H1 (cell line): ENCODE data around the gene SCN4A. TPM values are rescaled to one million over a fixed set of nuclear protein-coding genes. Genes with fewer than 3 reads are reported as not detected.

ENCODE experiments used
- CTCF ChIA-PET: fragments of 300-600 bp; sonication (Branson Sonifier 250); formaldehyde crosslinking; loops from one replicate; lab custom pipeline; 2021; ENCODE audit not compliant: partially characterized antibody; lab: Charles Lee
- POLR2A ChIA-PET: fragments of 300-600 bp; sonication (Branson Sonifier 250); formaldehyde crosslinking; loops from one replicate; lab custom pipeline; 2021; ENCODE audit warnings: inconsistent platforms; ENCODE audit not compliant: partially characterized antibody; lab: Charles Lee
- DNase-seq, 2 experiments: peaks; one replicate each; pipeline versions ENCODE4 v3.0.0 to v3.0.0-alpha.2; 2010 to 2022; ENCODE audit warnings: low spot score in 2 of 2, low read depth in 1 of 2, mixed read lengths in 1 of 2
- FAIRE-seq: peaks from 2 replicates; lab custom pipeline; 2011; peaks lifted over from hg19 to GRCh38; lab: Jason Lieb, UNC
- H2AFZ ChIP-seq: 2 replicates; pipeline ENCODE4 v1.8.1; 2012; ENCODE audit warnings: low read length, inconsistent platforms
- H2AK5ac ChIP-seq: 2 replicates; pipeline ENCODE4 v1.6.1; 2013; ENCODE audit warnings: low read depth, low read length
- H2BK120ac ChIP-seq: replicated peaks from 2 replicates; pipeline ENCODE3; 2013; ENCODE audit warnings: low read depth, low read length, inconsistent platforms
- H2BK12ac ChIP-seq: 2 replicates; pipeline ENCODE4 v1.6.1; 2013; ENCODE audit warnings: low read depth, low read length
- H2BK15ac ChIP-seq: 2 replicates; pipeline ENCODE4 v1.6.1; 2013; ENCODE audit warnings: low read length
- H2BK20ac ChIP-seq: 2 replicates; pipeline ENCODE4 v1.6.1; 2013; ENCODE audit warnings: low read length
- H2BK5ac ChIP-seq: 2 replicates; pipeline ENCODE4 v1.6.1; 2013; ENCODE audit warnings: low read depth, low read length
- H3K14ac ChIP-seq: 2 replicates; pipeline ENCODE4 v1.6.1; 2013; ENCODE audit warnings: inconsistent platforms; ENCODE audit not compliant: insufficient read length
- H3K18ac ChIP-seq: 2 replicates; pipeline ENCODE4 v1.6.1; 2013; ENCODE audit warnings: low read length; ENCODE audit errors: extremely low read depth
- H3K23ac ChIP-seq: 2 replicates; pipeline ENCODE4 v1.6.1; 2013; ENCODE audit warnings: inconsistent platforms; ENCODE audit not compliant: insufficient read length
- H3K23me2 ChIP-seq: 2 replicates; pipeline ENCODE4 v1.6.1; 2013; ENCODE audit warnings: low read depth, low read length
- H3K27ac ChIP-seq: 2 replicates; pipeline ENCODE4 v1.6.1; 2011; ENCODE audit warnings: low read depth, low read length, inconsistent platforms
- H3K27me3 ChIP-seq, 4 experiments: replicated peaks in 1 of 4; 1 replicate in 1 of 4; 2 replicates in 3 of 4; pipeline versions ENCODE4 v1.6.1 to v1.8.1; 2011 to 2013; ENCODE audit warnings: low read length in 3 of 4, mild to moderate bottlenecking in 3 of 4, inconsistent platforms in 2 of 4, mixed read lengths in 2 of 4, moderate library complexity in 1 of 4; ENCODE audit not compliant: control insufficient read depth in 3 of 4, insufficient read depth in 3 of 4; ENCODE audit errors: extremely low read depth in 1 of 4
- H3K36me3 ChIP-seq, 4 experiments: 2 replicates each; pipeline versions ENCODE4 v1.6.1 to v1.8.1; 2011 to 2013; ENCODE audit warnings: mild to moderate bottlenecking in 4 of 4, low read length in 3 of 4, moderate library complexity in 2 of 4, control low read depth in 1 of 4, inconsistent platforms in 1 of 4; ENCODE audit not compliant: insufficient read depth in 4 of 4, control insufficient read depth in 2 of 4
- H3K4ac ChIP-seq: replicated peaks from 2 replicates; pipeline ENCODE3; 2013; ENCODE audit warnings: low read length, low read depth, mixed read lengths, inconsistent platforms; ENCODE audit not compliant: insufficient read length
- H3K4me1 ChIP-seq, 4 experiments: replicated peaks in 1 of 4; 1 replicate in 1 of 4; 2 replicates in 3 of 4; pipeline versions ENCODE4 v1.6.1 to v1.8.1; 2011 to 2013; ENCODE audit warnings: low read length in 3 of 4, inconsistent platforms in 2 of 4, mixed read lengths in 1 of 4; ENCODE audit not compliant: insufficient read depth in 4 of 4, control insufficient read depth in 3 of 4
- H3K4me2 ChIP-seq, 2 experiments: 2 replicates each; pipeline versions ENCODE4 v1.6.1 to v1.8.1; 2011 to 2013; ENCODE audit warnings: low read depth in 2 of 2, low read length in 2 of 2, control low read depth in 1 of 2, inconsistent platforms in 1 of 2, mild to moderate bottlenecking in 1 of 2; ENCODE audit not compliant: insufficient read depth in 1 of 2
- H3K4me3 ChIP-seq, 4 experiments: fragments of 200-600, 300-600 bp in 1 of 4; sonication (generic), shearing (Covaris generic), sonication (Bioruptor Twin) in 1 of 4; 2 replicates each; pipeline versions ENCODE4 v1.5.1 to v1.8.1; 2011 to 2016; ENCODE audit warnings: low read length in 4 of 4, low read depth in 3 of 4, control low read depth in 2 of 4, inconsistent platforms in 2 of 4, mild to moderate bottlenecking in 2 of 4, mixed read lengths in 1 of 4, moderate library complexity in 1 of 4; ENCODE audit not compliant: insufficient read depth in 2 of 4; ENCODE audit errors: extremely low read depth in 1 of 4
- H3K56ac ChIP-seq: replicated peaks from 2 replicates; pipeline ENCODE3; 2013; ENCODE audit warnings: low read depth, mild to moderate bottlenecking, mixed read lengths, low read length, inconsistent platforms; ENCODE audit not compliant: insufficient read length
- H3K79me1 ChIP-seq: 2 replicates; pipeline ENCODE4 v1.6.1; 2013; ENCODE audit warnings: low read depth, low read length, control low read depth
- H3K79me2 ChIP-seq, 2 experiments: 2 replicates each; pipeline versions ENCODE4 v1.6.1 to v1.8.1; 2012 to 2013; ENCODE audit warnings: low read length in 2 of 2, mild to moderate bottlenecking in 2 of 2, inconsistent platforms in 1 of 2; ENCODE audit not compliant: insufficient read depth in 2 of 2, control insufficient read depth in 1 of 2
- H3K9ac ChIP-seq, 4 experiments: replicated peaks in 1 of 4; 1 replicate in 1 of 4; 2 replicates in 3 of 4; pipeline versions ENCODE4 v1.6.1 to v1.8.1; 2011 to 2013; ENCODE audit warnings: low read depth in 3 of 4, low read length in 3 of 4, control low read depth in 2 of 4, mild to moderate bottlenecking in 2 of 4, moderate library complexity in 2 of 4, inconsistent platforms in 1 of 4; ENCODE audit errors: extremely low read depth in 1 of 4
- H3K9me3 ChIP-seq, 2 experiments: 2 replicates each; pipeline versions ENCODE4 v1.6.1 to v1.8.1; 2012 to 2013; ENCODE audit warnings: mild to moderate bottlenecking in 2 of 2, moderate library complexity in 2 of 2, control low read depth in 1 of 2, inconsistent platforms in 1 of 2, low read depth in 1 of 2, low read length in 1 of 2, mixed read lengths in 1 of 2; ENCODE audit not compliant: insufficient read depth in 2 of 2
- H4K20me1 ChIP-seq, 2 experiments: replicated peaks in 1 of 2; 2 replicates each; pipeline versions ENCODE3 to v1.8.1; 2011 to 2013; ENCODE audit warnings: inconsistent platforms in 2 of 2, low read length in 2 of 2, mild to moderate bottlenecking in 1 of 2; ENCODE audit not compliant: insufficient read depth in 2 of 2, control insufficient read depth in 1 of 2
- H4K5ac ChIP-seq: 2 replicates; pipeline ENCODE4 v1.6.1; 2013; ENCODE audit warnings: low read length, low read depth, mixed read lengths, inconsistent platforms; ENCODE audit not compliant: insufficient read length
- H4K8ac ChIP-seq: 2 replicates; pipeline ENCODE4 v1.8.0; 2013; ENCODE audit warnings: mild to moderate bottlenecking, moderate library complexity, low read length, inconsistent platforms; ENCODE audit not compliant: insufficient read depth; ENCODE audit errors: extremely low read depth
- H4K91ac ChIP-seq: replicated peaks from 2 replicates; pipeline ENCODE3; 2013; ENCODE audit warnings: low read length, mixed read lengths, inconsistent platforms; ENCODE audit not compliant: insufficient read length
- CHD2 ChIP-seq: IDR thresholded peaks from 2 replicates; pipeline ENCODE4 v1.6.1; 2012; ENCODE audit warnings: low read length, improper control_type of control experiment
- EGR1 ChIP-seq: IDR thresholded peaks from 2 replicates; pipeline ENCODE4 v1.6.1; 2011; ENCODE audit warnings: low read depth, low read length, borderline replicate concordance
- GTF2F1 ChIP-seq: IDR thresholded peaks from 2 replicates; pipeline ENCODE4 v1.6.1; 2012; ENCODE audit warnings: low read depth, low read length, improper control_type of control experiment, borderline replicate concordance
- RXRA ChIP-seq: IDR thresholded peaks from 2 replicates; pipeline ENCODE4 v1.6.1; 2011; ENCODE audit warnings: low read depth, mild to moderate bottlenecking, low read length, moderate library complexity; ENCODE audit not compliant: insufficient read depth
- TCF12 ChIP-seq: IDR thresholded peaks from 2 replicates; pipeline ENCODE4 v1.6.1; 2011; ENCODE audit warnings: low read depth, mild to moderate bottlenecking, low read length
- WGBS, 2 experiments: shearing (Covaris generic) in 1 of 2; methylation state at CpG; one replicate each; pipeline versions ENCODE4 v1.1.6 to v1.1.7; 2013 to 2015; ENCODE audit warnings: low lambda C conversion rate in 2 of 2, mixed read lengths in 2 of 2, inconsistent platforms in 1 of 2, low coverage in 1 of 2, missing lambda C conversion rate in 1 of 2; ENCODE audit not compliant: insufficient replicate concordance in 2 of 2, insufficient coverage in 1 of 2, insufficient read length in 1 of 2; ENCODE audit errors: extremely low coverage in 1 of 2, missing lambda C conversion rate in 1 of 2; 5-methylcytosine and 5-hydroxymethylcytosine counted together
- polyA plus RNA-seq, 7 experiments: library from polyadenylated mRNA; depleted of rRNA in 3 of 7; stranded (reverse) in 5 of 7; unstranded in 2 of 7; fragments of >200 nt in 5 of 7; fragments of 200-250 nt in 2 of 7; gene quantifications; 1 replicate in 5 of 7; 2 replicates in 1 of 7; 4 replicates in 1 of 7; pipeline versions ENCODE4 v1.2.1 to v1.2.3, GENCODE V29; 2011 to 2013; ENCODE audit warnings: missing spikeins in 2 of 7, mixed read lengths in 2 of 7
- total RNA-seq: library from RNA; stranded (reverse); fragmentation: NEBNext Ultra II Directional; extraction: Animal tissue kit (Norgen Biotek cat#: 25700); gene quantifications from 2 replicates; pipeline ENCODE4 v1.2.1, GENCODE V29; 2021

Gene SCN4A
- total and polyA plus RNA-seq, 2 of the 8 experiments (the other 6 are each of a cell fraction or from before 2014, with no cell fraction given) = 5.0 to 8.5 TPM

- Histone ChIP-seq H2BK12ac (no peak overlapping the region), H3K4ac (no peak overlapping the region), H2AK5ac (no peak overlapping the region), H3K4me1 (peaks cover 0 to 12% (median 5%) of the 10 kb centered on the region in 4 experiments; a peak in 4 of 7 replicates), H2BK15ac (no peak overlapping the region), H3K79me2 (no peaks in the 10 kb centered on the region), H3K56ac (no peak overlapping the region), H2BK5ac (no peak overlapping the region), H3K9ac (no peak overlapping the region), H3K36me3 (no peaks in the 10 kb centered on the region), H2BK20ac (no peak overlapping the region), H3K79me1 (no peaks in the 10 kb centered on the region), H4K5ac (no peak overlapping the region), H2AFZ (no peak overlapping the region), H3K23ac (no peak overlapping the region), H3K18ac (no peak overlapping the region), H3K27ac (no peak overlapping the region), H3K4me3 (no peak overlapping the region), H4K20me1 (no peaks in the 10 kb centered on the region), H4K91ac (no peak overlapping the region), H2BK120ac (no peak overlapping the region), H3K27me3 (no peaks in the 10 kb centered on the region; a peak in 1 of 7 replicates), H3K9me3 (no peaks in the 10 kb centered on the region), H3K4me2 (no peak overlapping the region), H4K8ac (no peak overlapping the region), H3K14ac (no peak overlapping the region), H3K23me2 (no peaks in the 10 kb centered on the region)
- no peak for DNase-seq
- 65% methylated on average over 6 of the region's 6 CpGs; no CpG with 5 or more reads in 1 of the 2 experiments for WGBS, 2 experiments
- no peak for FAIRE-seq
- ChIA-PET POLR2A (interaction anchor here (0.6 to 0.8 kb wide), 2 partner anchors 47 to 53 kb away, joined by 3 read pairs; no protein-coding TSS in a partner anchor), CTCF (interaction anchor here (0.9 to 4.0 kb wide), 12 partner anchors 12 to 125 kb away, joined by 3 to 26 read pairs (median 4); partner anchors contain the start of gene GH1)
- TF ChIP-seq CHD2 (no peak), EGR1 (no peak), TCF12 (no peak), GTF2F1 (no peak), RXRA (no peak)
Observed at GRCh38 chr17:64005734-64006167, 33.0 kb upstream of the SCN4A start.
